ENCODE results near the gene ARIH1.

Gene ARIH1

DNA sequence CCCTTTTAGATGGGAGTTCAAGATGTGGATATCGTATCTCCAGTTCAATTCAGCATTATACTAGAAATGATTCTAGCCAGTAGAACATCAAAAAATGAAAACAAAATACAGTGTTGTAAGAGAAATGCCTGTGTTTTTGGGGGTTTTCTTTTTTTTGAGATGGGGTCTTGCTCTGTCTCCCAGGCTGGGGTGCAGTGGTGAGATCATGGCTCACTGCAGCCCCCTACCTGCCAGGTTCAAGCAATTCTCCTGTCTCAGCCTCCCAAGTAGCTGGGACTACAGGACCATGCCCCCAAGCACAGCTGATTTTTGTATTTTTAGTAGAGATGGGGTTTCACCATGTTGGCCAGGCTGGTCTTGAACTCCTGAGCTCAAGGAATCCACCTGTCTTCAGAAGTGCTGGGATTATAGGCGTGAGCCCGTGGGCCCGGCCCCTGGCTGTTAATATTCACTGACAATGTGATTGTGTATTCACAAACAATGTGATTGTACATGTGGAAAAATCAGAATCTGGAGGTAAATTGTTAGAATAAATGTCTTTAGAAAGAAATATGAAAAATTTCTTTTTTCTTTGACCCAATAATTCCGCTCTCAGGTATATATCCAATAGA, 59.0 kb downstream of the ARIH1 start:
- TF ChIP-seq, protein P1, sequence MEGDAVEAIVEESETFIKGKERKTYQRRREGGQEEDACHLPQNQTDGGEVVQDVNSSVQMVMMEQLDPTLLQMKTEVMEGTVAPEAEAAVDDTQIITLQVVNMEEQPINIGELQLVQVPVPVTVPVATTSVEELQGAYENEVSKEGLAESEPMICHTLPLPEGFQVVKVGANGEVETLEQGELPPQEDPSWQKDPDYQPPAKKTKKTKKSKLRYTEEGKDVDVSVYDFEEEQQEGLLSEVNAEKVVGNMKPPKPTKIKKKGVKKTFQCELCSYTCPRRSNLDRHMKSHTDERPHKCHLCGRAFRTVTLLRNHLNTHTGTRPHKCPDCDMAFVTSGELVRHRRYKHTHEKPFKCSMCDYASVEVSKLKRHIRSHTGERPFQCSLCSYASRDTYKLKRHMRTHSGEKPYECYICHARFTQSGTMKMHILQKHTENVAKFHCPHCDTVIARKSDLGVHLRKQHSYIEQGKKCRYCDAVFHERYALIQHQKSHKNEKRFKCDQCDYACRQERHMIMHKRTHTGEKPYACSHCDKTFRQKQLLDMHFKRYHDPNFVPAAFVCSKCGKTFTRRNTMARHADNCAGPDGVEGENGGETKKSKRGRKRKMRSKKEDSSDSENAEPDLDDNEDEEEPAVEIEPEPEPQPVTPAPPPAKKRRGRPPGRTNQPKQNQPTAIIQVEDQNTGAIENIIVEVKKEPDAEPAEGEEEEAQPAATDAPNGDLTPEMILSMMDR (IDR thresholded peaks at IDR 0.05; ENCODE audit: control insufficient read depth, extremely low read depth, insufficient read depth): peak; percentile 41
- DNase-seq (ENCODE audit: low read depth): no peak
- no peak overlapping the region for H3K4me3 ChIP-seq (ENCODE audit: low read depth, low read length)

DNA sequence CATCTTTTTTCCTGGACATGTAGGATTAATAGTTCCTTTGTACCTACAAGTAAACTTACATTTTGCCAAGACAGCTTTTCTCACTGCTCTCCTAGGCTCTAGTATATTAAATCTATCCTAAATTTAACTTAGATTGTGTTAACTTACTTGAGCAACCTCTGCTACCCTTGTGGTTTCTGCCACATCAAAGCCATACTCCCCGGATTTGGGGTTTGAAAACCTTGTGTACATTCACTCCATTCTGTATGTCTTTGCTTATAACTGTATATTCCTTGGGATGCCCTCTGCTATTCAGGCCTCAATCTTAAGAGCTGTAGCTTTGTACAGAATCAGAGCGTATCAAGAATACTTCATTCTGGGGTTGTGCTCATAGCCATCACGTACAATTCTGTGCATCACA, 60.4 kb downstream of the ARIH1 start:
- no peak overlapping the region for H3K4me3 ChIP-seq (ENCODE audit: low read depth, low read length)
- DNase-seq (ENCODE audit: low read depth): no peak
- TF ChIP-seq, protein P1 (IDR thresholded peaks at IDR 0.05; ENCODE audit: control insufficient read depth, extremely low read depth, insufficient read depth): no peak

DNA sequence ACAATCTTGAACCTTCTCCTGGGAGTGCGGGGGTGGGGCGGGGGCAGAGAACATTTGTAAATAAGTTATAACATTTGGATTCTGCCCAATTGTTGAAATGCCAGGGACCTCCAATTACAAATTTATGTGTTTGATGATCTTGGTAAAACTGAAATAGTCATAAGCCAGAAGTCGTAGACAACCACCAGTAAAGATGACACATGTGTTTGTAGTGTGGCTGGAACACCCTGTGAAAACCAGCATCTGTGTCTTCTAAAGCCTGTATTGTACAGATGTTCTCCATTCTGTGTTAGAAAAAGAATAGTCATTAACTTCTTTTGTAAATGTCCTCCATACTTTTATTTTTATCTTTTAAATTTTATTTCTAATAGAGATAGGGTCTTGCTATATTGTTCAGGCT, 61.8 kb downstream of the ARIH1 start:
- TF ChIP-seq, protein P1 (IDR thresholded peaks at IDR 0.05; ENCODE audit: control insufficient read depth, extremely low read depth, insufficient read depth): no peak
- DNase-seq (ENCODE audit: low read depth): no peak
- H3K4me3 ChIP-seq (ENCODE audit: low read depth, low read length): no peak overlapping the region

GRCh38 chr15:72536506-72536905, 62.4 kb downstream of the ARIH1 start:
- TF ChIP-seq, protein P1 (IDR thresholded peaks at IDR 0.05; ENCODE audit: control insufficient read depth, extremely low read depth, insufficient read depth): no peak
- no peak for DNase-seq (ENCODE audit: low read depth)
- no peak overlapping the region for H3K4me3 ChIP-seq (ENCODE audit: low read depth, low read length)

DNA sequence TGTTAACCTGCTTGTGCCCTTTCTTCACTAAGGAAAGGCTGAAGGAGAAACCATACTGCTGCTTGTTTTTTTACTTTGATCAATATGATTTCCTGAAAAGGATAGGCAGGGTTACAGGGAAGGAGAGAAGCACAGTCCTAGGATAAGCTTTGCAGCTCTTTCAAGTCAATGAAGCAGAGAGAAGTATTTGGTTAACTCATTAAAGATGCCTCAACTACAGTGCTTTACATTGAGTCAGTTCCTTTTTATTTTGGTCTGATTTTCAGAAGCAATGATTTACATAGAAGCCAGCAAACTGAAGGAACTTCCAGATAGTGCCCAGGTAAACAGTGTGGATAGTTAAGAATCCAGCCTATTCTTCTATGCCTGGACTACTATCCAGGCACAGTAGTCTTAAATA, 64.8 kb downstream of the ARIH1 start:
- no peak for DNase-seq (ENCODE audit: low read depth)
- TF ChIP-seq, protein P1 (IDR thresholded peaks at IDR 0.05; ENCODE audit: control insufficient read depth, extremely low read depth, insufficient read depth): no peak
- no peak overlapping the region for H3K4me3 ChIP-seq (ENCODE audit: low read depth, low read length)

- H3K4me3 ChIP-seq (ENCODE audit: low read depth, low read length): no peak overlapping the region
- TF ChIP-seq, protein P1 (IDR thresholded peaks at IDR 0.05; ENCODE audit: control insufficient read depth, extremely low read depth, insufficient read depth): no peak
- DNase-seq (ENCODE audit: low read depth): no peak
Observed at GRCh38 chr15:72540606-72541237, 66.6 kb downstream of the ARIH1 start.

- H3K4me3 ChIP-seq (ENCODE audit: low read depth, low read length): no peak overlapping the region
- no peak for DNase-seq (ENCODE audit: low read depth)
- TF ChIP-seq, protein P1 (IDR thresholded peaks at IDR 0.05; ENCODE audit: control insufficient read depth, extremely low read depth, insufficient read depth): no peak
Observed at GRCh38 chr15:72541674-72542073, 67.5 kb downstream of the ARIH1 start.

Data from LNCaP clone FGC (cell line).